HG03460 (cell line): Measurements from ENCODE around the gene ARPC1B.
"Not testable (repeated sequence)": the region's sequence is repeated elsewhere in the genome, so short reads cannot be mapped to it uniquely, and the experiment has no call there.

Source experiments
- ATAC-seq: cut with Tn5 transposase; IDR thresholded peaks from one replicate; pipeline ENCODE4 v1.9.1; 2021; ENCODE audit not compliant: unreplicated experiment

ARPC1B gene

GRCh38 chr7:99366646-99367045 is 7.9 kb upstream of the ARPC1B start:
- no peak for ATAC-seq

- no peak for ATAC-seq
Measured at GRCh38 chr7:99368750-99369389, 5.7 kb upstream of the ARPC1B start.

- ATAC-seq = no peak
Measured at GRCh38 chr7:99369767-99370391, 4.7 kb upstream of the ARPC1B start.

GRCh38 chr7:99371376-99371920 is 3.1 kb upstream of the ARPC1B start:
- no peak for ATAC-seq

GRCh38 chr7:99372275-99373090 is 2.0 kb upstream of the ARPC1B start:
- no peak for ATAC-seq

GRCh38 chr7:99373091-99374066 is 1.2 kb upstream of the ARPC1B start:
- no peak for ATAC-seq

- peak; percentile 39 for ATAC-seq
Measured at GRCh38 chr7:99375070-99375807, 709 bp downstream of the ARPC1B start.

- ATAC-seq = no peak
Measured at GRCh38 chr7:99379043-99379577, 4.6 kb downstream of the ARPC1B start.

- ATAC-seq = not testable (repeated sequence)
Measured at GRCh38 chr7:99379693-99380031, 5.1 kb downstream of the ARPC1B start.

- ATAC-seq = peak; percentile 44
Measured at GRCh38 chr7:99380032-99380822, 5.7 kb downstream of the ARPC1B start.

- ATAC-seq = peak; percentile 79
Measured at GRCh38 chr7:99380823-99381663, 6.5 kb downstream of the ARPC1B start.

- no peak for ATAC-seq
Measured at GRCh38 chr7:99381664-99382075, 7.1 kb downstream of the ARPC1B start.

- no peak for ATAC-seq
Measured at GRCh38 chr7:99383203-99383602, 8.7 kb downstream of the ARPC1B start.

GRCh38 chr7:99383791-99384370 is 9.4 kb downstream of the ARPC1B start:
- ATAC-seq = no peak

GRCh38 chr7:99384523-99384922 is 10.0 kb downstream of the ARPC1B start:
- no peak for ATAC-seq

- no peak for ATAC-seq
Measured at GRCh38 chr7:99385564-99385963, 11.0 kb downstream of the ARPC1B start.

- no peak for ATAC-seq
Measured at GRCh38 chr7:99386584-99387238, 12.2 kb downstream of the ARPC1B start.
